GM19238 (cell line): ENCODE measurements around the gene NRG4.
"Not testable (repeated sequence)": the region's sequence is repeated elsewhere in the genome, so short reads cannot be mapped to it uniquely, and the experiment has no call there.

Experiments used
- DNase-seq: peaks from one replicate; pipeline ENCODE4 v3.0.0; 2011; ENCODE audit warnings: low spot score; ENCODE audit not compliant: insufficient read length

The NRG4 gene

GRCh38 chr15:75994220-75994619 lies 18.0 kb downstream of the NRG4 start:
- DNase-seq, result no peak

- DNase-seq, result no peak
These were observed 19.3 kb downstream of the NRG4 start for GRCh38 chr15:75992897-75993296.

GRCh38 chr15:75989875-75990274 lies 22.3 kb downstream of the NRG4 start:
- no peak for DNase-seq

- no peak for DNase-seq
These were observed 23.2 kb downstream of the NRG4 start for GRCh38 chr15:75989045-75989444.

- no peak for DNase-seq
These were observed 26.3 kb downstream of the NRG4 start for GRCh38 chr15:75985971-75986370.

DNA sequence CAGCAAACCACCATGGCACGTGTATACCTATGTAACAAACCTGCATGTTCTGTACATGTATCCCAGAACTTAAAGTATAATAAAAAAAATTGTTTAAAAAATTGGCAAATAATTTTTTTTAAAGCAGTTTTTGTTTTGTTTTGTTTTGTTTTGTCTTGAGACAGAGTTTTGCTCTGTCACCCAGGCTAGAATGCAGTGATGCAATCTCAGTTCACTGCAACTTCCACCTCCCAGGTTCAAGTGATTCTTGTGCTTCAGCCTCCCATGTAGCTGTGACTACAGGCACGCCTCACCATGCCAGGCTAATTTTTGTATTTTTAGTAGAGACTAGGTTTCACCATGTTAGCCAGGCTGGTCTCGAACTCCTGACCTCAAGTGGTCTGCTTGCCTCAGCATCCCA lies 27.5 kb downstream of the NRG4 start:
- DNase-seq, result not testable (repeated sequence)

GRCh38 chr15:75982468-75982867 lies 29.8 kb downstream of the NRG4 start:
- no peak for DNase-seq

DNA sequence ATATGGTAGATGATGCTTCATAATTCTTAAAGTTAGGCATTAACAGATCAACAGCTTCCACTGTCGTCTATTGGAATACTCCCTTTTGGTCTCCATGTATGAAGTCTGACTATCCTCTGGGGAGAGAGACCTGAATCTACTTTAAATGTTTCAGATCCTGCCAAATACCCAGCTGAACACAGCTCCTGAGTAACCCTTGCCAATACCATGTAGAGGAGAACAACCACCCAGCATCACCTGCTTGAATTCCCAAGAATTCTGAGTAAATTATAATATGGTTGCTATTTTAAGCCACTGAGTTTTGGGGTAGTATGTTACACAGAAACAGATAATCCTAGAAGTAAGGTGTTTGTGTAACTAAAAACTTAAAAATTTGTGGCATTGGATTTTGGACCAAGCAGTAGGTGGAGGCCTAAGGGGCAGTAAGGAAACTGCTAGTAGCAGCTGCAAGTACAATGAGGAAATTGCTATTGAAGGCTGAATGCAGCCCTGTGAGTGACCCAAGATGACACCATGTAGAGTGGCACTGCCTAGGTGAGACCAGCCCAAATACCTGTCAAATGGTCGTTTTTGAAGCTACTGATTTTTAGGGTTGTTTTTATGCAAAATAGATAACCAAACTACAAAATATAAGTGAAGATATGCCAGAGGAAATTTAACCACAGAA lies 30.9 kb downstream of the NRG4 start:
- DNase-seq, result no peak

DNA sequence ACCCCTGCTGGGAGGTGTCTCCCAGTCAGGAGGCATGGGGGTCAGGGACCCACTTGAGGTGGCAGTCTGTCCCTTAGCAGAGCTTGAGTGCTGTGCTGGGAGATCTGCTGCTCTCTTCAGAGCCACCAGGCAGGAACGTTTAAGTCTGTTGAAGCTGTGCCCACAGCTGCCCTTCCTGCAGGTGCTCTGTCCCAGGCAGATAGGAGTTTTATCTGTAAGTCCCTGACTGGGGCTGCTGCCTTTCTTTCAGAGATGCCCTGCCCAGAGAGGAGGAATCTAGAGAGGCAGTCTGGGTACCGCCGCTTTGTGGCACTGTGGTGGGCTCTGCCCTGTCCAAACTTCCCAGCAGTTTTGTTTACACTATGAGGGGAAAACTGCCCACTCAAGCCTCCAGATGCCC lies 35.5 kb downstream of the NRG4 start:
- DNase-seq, result not testable (repeated sequence)

GRCh38 chr15:75966073-75966472 lies 46.2 kb downstream of the NRG4 start:
- no peak for DNase-seq

- no peak for DNase-seq
These were observed 50.9 kb downstream of the NRG4 start for GRCh38 chr15:75961331-75961730.

- DNase-seq, result no peak
These were observed 56.5 kb downstream of the NRG4 start for GRCh38 chr15:75955720-75956119.

- DNase-seq, result no peak
These were observed 59.7 kb downstream of the NRG4 start for GRCh38 chr15:75952525-75952924.

DNA sequence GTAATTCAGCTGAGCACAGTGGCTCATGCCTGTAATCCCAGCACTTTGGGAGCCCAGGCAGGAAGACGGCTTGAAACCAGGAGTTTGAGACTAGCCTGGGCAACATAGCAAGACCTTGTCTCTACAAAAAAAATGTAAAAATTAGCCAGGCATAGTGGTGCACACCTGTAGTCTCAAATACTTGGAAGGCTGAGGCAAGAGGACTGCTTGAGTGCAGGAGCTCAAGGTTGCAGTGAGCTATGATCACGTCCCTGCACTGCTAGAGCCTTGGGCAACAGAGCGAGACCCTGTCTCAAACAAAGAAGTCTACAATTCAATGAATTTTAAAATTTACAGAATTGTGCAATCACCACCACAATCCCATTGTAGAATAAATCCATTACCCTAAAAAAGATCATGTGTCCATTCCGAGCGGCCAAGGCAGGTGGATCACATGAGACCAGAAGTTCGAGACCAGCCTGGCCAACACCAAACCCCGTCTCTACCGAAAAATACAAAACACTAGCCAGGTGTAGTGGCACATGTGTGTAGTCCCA lies 63.4 kb downstream of the NRG4 start:
- DNase-seq, result no peak

DNA sequence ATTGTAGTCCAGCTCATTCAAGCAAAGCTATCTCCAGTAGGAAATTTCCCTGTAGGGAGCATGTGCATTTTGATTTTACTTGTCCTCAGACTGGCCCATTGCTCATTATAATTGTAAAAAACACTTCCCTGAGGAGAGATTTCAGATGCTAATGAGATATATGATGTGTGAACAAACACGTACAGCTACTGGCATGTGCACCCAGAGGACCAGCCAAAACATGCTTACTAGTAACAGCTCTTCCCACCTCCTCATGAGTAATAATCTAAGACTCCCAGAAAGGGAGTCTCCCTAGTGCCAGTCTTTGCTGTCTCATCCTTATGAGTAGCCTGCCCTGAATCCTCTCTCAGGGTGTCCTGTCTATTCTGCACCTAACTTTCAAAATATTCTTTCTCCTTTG lies 65.1 kb downstream of the NRG4 start:
- DNase-seq, result no peak

DNA sequence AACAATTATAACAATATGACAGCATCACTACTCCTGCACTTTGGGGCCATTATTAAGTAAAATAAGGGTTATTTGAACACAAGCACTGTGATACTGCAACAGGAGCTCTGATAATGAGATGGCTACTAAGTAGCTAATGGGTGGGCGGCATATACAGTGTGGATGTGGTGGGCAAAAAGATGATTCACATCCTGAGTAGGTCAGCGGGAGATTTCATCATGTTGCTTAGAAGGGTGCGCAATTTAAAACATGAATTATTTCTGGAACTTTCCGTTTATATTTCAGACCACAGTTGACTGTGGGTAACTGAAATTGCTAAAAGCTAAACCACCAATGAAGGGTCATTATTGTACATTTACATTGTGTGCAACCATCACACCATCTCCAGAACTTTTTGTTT lies 66.3 kb downstream of the NRG4 start:
- DNase-seq, result no peak

- DNase-seq, result no peak
These were observed 68.5 kb downstream of the NRG4 start for GRCh38 chr15:75943713-75944215.

DNA sequence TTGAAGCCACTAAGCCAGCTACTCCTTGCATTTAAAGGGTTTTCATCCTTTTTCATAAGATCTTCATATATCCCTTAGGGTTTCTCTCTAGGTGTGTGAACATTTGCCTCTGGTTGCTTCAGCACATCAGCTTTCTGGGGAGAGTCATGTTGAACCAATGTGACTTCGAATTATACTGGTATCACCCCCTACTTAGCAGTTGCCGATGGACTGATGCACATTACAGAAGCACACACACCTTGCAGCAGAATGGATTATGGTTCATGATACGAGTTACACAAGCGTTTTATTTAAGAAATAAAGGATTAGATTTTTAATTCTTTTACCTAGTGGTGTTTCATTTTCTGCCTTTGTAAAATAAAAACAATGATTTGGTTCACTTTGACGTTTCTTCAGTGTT lies 69.0 kb downstream of the NRG4 start:
- no peak for DNase-seq

- no peak for DNase-seq
These were observed 69.8 kb downstream of the NRG4 start for GRCh38 chr15:75942464-75942863.

GRCh38 chr15:75930866-75931265 lies 81.4 kb downstream of the NRG4 start:
- no peak for DNase-seq

GRCh38 chr15:75929799-75930565 lies 82.2 kb downstream of the NRG4 start:
- no peak for DNase-seq
